Epithelial cell of prostate (primary cell): ENCODE measurements around the gene TBC1D16.

Experiments
- DNase-seq: peaks from one replicate; pipeline ENCODE4 v3.0.0-alpha.2; 2011; ENCODE audit warnings: low read depth, low spot score
- H3K27ac ChIP-seq: fragments of 450-650 bp; 2 replicates; pipeline ENCODE4 v1.5.1; 2017; ENCODE audit warnings: mild to moderate bottlenecking

Gene TBC1D16

DNA sequence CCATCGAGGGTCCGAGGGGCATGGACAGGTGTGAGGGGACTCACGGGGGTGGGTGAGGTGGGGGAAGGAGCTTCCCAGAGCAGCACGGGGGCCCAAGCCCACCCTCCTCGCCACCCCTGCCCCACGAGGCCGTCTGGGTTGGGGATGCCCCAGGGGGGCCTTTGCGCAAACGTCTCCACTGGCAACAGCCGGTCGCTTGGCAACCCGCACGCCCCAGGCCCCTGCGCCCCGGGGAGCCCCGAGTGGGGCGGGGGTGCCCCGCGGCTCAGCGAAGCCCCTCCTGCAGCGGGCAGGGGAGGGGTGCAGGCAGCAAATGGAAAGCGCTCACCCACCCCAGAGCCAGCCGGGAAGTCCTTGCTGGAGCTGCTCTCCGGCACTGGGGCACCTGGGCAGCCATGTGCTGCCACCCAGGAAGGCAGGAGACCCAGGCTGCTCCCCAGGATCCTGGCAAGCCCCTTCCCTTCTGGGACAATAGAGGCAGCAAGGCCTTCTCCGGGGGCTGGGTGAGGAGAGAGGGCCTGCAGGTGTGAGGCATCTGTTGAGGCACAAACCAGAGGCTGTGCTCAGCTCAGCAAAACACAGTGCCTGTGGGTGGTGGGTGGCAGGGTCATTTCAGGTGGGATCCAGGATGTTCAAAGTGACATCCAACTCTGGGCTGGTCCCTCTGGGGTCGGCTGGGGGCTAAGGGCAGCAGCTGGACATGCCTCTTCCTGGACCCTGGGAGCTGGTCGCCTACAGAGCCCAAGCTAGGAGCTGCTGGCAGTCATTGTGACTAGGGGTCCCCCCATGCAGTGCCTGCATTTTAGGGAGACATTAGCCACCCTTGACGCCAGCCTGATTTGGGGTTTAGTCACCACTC is 115.6 kb downstream of the TBC1D16 start:
- no peak for DNase-seq
- no peak overlapping the region for H3K27ac ChIP-seq

GRCh38 chr17:79919164-79919585 is 116.5 kb downstream of the TBC1D16 start:
- peak overlapping the region; percentile 9 for H3K27ac ChIP-seq
- peak; percentile 33 for DNase-seq

DNA sequence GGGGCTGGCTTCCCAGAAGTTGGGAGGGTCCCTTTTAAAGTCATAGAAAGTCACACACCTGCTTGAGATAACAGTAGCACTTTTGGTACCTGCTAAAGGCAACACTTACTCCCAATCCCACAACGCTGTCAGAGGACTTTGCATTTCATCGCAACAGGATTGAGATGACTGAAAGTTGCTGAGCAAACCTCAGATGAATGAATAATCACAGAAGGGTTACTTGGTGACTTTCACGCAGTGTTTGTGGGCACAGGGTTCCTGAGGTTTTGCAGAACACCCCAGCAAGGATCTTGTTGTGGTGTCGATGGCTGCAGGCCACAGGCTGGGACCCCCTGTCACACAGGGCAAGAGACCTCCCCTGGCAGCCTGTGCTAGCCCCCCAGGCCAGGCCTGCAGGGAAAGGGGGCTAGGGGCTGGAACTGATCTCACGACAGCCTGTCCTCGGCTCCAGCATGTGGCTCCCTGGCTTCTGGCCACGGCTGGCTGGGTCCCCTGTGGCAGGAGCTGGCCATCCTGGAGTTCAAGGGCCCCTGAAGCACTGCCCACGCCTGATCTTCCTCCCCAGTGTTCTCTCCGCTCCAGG is 117.0 kb downstream of the TBC1D16 start:
- DNase-seq = no peak
- H3K27ac ChIP-seq = peak overlapping the region; percentile 9

- H3K27ac ChIP-seq = no peak overlapping the region
- DNase-seq = no peak
Observed at GRCh38 chr17:79917902-79918484, 117.7 kb downstream of the TBC1D16 start.

- no peak for DNase-seq
- H3K27ac ChIP-seq = no peak overlapping the region
Observed at GRCh38 chr17:79916991-79917901, 118.4 kb downstream of the TBC1D16 start.

- no peak for DNase-seq
- H3K27ac ChIP-seq = no peak overlapping the region
Observed at GRCh38 chr17:79916506-79916905, 119.2 kb downstream of the TBC1D16 start.

DNA sequence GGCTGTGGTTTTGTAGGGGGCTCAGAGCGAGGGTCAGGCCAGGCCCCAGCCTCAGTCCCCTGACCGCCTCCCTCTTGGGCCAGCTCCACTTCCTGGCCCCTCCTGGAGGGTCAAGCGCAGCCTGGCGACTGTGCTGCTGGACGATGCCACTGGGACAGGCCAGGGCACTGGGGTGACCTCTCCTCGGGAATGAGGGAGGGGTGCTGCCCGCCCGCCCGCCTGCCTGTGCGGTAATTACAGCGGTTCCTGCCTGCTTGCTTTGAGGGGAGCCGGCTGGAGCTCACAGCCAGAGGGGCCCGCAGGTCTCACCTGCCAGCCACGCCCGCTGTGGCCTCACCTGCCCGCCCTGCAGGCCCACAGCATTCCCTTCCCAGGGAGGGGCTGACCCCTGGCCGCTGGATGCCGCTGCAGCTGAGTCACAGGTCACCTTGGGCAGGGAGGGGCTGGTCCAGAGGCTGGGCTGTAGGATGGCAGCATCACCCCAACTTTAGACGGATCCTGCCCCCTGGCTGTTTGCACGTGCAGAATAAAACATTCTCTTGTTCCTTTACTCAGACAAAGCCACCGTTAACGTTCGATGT is 119.7 kb downstream of the TBC1D16 start:
- no peak overlapping the region for H3K27ac ChIP-seq
- DNase-seq = peak; percentile 14

DNA sequence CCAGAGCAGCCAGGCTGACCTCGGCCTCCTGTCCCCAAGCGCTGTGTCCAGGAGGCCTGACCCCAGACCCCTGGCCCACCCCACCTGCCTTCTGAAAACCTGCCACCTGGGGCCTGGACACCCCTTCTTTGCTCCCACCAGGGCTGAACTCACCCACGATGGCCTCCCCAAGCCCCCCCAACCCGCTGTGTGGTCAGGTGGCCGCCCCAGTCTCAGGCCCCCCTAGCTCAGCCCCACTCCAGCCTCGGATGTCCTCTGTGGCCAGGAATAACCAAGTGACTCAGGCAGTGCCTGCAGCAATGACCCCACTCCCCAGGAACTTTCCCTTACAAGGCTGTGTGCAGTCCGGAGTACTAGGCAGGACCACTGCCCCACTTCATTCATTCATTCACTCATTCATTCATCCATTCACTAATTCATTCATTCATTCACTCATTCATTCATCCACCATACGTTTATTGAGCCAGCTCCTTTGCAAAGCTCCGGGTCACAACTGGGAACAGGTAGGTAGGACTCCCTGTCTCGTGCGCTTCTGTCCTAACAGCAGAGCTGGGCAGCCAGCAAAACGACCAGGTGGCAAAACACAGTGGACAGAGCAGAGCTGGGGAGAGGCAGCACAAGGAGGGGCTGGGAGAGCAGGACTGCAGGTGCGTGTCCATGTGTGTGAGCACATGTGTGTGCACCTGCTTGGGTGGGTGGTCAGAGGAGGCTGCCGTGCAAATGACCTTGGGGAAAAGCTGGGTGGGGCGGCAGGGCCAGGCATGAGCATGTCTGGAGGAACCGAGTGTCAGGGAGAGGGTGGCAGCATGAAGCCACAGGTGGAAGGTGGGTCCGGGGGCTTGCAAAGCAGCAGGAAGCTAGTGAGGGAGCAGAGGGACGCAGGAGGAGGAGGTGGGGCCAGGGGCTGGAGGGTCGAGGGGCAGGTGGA is 120.6 kb downstream of the TBC1D16 start:
- DNase-seq = no peak
- H3K27ac ChIP-seq = no peak overlapping the region

- no peak for DNase-seq
- no peak overlapping the region for H3K27ac ChIP-seq
Observed at GRCh38 chr17:79913896-79914812, 121.5 kb downstream of the TBC1D16 start.

DNA sequence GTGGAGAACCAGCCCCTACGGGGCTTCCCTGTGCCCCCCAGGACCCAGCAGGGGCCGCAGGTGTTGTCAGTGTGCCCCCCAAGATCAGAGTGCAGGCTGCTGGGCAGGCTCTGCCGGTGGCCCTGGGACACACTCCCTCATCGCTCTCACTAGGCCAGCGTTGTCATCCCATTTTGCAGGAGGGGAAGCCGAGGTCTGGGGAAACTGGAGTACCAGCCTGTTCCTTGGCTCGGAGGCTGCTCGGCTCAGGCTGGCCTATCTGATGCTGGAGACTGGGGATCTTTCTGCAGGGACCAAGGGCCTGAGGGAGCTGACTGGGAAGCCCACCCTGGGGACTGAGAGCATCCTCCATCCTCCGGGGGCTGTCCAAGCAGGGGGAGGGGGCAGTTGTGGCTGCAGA is 122.2 kb downstream of the TBC1D16 start:
- DNase-seq = no peak
- no peak overlapping the region for H3K27ac ChIP-seq

DNA sequence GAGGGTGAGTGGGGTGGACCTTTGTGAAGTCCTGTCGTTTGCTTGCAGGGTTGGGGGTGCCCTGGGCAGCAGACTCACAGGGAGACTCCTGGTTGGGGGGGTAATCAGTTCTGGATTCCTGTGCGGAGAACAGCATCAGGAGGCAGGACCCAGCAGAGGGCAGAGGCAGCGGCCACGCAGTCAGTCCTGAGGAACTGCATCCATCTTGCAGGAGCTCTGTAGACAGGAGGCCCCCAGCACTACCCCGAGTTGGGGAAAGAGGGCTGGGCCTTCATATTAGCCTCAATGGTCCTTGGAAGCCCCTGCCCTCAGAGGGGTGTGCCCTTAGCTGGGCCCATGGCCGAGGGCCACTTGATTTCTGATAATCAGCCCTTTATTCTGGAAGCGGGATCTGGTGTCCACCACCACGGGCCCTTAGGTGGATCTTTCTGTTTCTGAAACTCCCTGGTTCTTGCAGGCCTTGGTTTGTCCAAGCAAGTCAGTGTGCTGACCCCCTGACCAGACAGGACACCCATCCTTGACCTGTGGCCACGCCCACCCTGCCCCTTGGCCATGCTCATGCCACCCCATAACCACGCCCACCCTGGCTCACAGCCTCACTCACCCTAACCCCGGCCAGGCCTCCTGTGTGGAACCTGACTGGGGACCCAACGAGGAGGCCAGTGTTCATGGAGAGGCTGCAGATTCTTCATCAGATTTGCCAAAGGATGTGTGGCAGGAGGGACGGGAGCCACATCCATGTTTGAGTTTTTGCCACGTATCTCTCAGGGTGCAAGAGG is 122.9 kb downstream of the TBC1D16 start:
- no peak overlapping the region for H3K27ac ChIP-seq
- DNase-seq = no peak

DNA sequence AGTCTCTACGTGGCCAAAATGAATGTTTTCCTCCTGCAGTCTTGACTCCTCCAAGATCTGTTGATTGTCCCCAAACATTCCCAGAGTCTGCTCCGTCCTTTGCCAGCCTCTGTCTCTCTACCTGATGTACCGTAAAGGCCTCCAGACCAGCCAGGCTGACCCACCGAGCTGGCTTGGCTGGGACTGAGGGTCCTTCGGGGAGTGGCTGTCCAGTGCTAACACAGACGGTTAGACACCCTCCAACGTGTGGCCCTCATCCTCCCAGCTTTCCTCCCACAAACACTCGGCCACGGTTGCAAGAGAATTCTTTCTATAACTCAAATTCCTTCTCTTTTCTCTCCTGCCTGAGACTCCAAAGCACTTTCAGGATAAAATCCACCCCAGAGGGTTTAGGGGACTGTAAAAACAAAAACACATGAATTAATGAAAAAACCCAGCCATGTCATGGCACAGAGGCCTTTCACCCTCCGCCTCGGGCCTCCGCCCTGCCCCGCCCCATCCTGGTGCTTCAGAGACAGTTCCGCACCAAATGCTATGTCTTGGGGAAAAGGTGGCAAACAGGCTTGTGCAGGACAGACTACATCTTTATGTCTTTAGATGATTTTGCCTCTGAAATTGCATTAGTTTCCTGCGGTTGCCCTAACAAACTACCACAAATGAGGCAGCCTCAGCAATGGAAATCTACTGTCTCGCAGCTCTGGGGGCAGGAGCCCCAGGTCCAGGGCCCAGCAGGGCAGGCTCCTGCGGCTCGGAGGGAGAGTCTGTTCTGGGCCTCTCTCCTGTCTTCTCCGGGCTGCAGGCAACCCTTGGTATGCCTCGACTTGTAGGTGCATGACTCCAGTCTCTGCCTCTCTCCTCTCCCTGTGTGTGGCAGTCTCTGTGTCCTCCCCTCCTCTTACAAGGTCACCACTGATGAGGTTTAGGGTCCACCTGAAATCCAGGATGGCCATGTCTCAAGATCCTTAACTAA is 124.0 kb downstream of the TBC1D16 start:
- no peak for DNase-seq
- no peak overlapping the region for H3K27ac ChIP-seq

DNA sequence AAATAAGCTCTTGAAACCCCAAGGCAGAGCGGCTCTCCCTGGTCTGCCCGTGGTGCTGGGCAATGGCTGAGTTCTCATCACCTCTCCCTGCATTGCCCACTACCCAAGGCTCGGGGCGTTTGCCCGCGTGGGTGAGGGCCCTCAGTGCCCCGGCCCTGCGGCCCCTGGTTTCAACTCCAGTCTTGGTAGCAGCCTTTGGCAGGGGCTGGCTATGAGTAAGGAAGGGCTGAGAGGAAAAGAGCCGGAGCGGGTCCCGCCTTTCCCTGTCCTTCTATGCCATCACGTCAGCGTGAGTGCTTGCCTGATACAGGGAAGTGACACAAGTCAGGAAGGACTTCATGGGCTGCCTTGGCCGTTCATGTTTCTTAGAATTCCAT is 124.7 kb downstream of the TBC1D16 start:
- no peak for DNase-seq
- no peak overlapping the region for H3K27ac ChIP-seq

- DNase-seq = no peak
- H3K27ac ChIP-seq = no peak overlapping the region
Observed at GRCh38 chr17:79909121-79909520, 126.6 kb downstream of the TBC1D16 start.

DNA sequence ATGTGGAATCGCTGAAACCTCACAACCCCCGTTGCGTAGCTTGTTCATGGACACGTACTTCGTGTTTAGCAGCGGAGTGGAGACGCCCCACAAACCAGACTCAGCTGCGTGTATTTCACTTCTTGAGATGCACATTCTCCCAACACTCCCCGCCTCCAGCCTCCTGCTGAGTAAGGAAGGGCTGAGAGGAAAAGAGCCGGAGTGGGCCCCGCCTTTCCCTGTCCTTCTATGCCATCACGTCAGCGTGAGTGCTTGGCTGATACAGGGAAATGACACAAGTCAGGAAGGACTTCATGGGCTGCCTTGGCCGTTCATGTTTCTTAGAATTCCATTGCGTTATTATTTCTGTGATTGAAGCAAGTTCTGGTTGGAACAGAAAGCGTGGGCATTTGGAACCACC is 127.8 kb downstream of the TBC1D16 start:
- no peak overlapping the region for H3K27ac ChIP-seq
- DNase-seq = no peak

DNA sequence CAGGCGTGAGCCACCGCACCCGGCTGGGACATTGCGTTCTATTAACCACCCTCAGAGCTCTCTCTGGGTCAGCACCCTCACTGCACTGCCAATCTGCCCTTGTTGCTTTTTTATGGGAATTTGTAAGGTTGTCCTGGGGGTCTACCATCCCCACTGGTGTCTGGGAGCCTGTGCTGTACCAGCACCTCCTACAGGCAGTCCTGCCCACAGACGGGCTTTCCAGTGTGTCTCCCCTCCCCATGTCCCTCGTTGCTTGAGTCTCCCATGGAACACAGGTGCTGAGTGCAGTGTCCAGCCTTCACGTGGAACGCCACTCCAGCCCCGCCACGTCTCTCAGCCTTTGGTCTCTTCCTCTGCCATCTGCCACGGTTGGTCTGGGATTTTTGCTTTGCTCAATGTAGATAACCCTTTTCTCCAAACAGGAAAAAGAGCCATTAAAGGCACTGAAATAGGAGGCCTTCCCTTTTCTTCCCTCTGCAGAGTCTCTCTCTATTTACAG is 128.4 kb downstream of the TBC1D16 start:
- DNase-seq = no peak
- H3K27ac ChIP-seq = no peak overlapping the region
